ENCODE data around the gene TRAM2.

Gene TRAM2

GRCh38 chr6:52507557-52508260 lies 69.2 kb downstream of the TRAM2 start:
- DNase-seq (ENCODE audit: low spot score), result no peak

DNA sequence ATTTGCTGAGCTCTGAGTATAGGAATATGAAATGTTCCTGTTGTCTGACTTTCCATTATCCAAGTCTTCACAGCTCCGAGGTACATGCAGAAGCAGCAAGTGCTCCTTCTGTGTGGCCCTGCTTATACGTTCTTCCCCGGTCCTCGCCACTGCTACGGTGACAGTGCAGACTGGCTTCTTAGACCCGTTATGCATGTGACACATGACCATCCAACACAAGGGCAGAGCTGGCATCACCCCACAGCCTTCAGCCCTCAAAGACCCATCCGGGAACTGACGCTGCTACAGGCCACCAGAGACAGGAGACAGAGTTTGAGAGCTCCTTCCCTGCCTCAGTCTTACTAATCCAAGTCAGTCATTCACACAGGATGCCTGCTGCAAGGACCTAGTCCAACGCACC lies 70.4 kb downstream of the TRAM2 start:
- DNase-seq (ENCODE audit: low spot score), result no peak

DNA sequence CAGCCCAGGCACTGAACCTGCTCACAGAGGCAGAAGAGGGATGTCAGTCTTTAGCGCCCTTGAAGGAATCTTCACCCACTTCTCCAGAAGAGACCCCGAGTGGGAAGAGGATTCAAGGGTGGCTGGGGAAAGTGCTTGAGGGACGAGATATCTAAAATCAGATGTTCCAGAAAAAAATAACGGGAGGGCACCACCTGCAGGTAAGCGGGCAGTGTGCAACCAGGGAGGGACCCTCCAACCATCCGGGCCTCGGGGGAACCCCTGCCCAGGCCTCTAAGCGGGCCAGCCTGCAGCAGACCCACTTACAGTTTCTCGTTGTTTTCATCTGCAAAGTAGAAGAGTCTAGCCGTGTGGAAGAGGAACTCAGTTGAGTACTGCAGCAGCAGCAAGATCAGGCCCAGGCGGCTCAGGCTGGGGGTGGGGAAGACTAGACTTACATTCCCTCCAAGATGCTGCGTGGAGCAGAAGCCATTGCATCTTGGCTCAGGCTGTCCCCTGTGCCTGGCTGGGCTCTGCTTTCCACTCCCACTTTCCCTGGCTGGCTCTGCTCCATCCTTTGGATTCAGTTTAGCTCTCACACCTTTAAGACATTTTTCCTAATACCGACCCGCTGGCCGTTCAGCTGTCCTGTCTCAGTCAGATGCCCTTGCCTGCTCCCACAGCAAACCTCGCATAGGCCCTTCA lies 71.0 kb downstream of the TRAM2 start:
- DNase-seq (ENCODE audit: low spot score), result peak; percentile 59

DNA sequence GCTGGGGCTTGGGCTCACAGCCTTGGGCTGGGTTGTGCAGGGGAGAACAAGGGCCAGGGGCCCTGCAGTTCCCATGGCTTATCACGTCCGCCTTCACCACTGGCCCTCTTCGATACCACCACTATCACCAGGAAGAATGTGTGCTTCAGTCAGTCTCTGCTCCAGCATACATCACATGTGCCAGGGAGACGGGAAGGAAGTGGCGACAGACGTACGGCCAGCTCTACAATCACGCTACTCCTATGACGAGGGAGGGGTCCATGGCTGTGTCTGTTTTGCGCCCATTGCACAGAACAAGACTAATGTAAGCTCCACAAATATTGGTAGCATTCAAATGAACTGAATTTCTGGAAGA lies 72.1 kb downstream of the TRAM2 start:
- no peak for DNase-seq (ENCODE audit: low spot score)

DNA sequence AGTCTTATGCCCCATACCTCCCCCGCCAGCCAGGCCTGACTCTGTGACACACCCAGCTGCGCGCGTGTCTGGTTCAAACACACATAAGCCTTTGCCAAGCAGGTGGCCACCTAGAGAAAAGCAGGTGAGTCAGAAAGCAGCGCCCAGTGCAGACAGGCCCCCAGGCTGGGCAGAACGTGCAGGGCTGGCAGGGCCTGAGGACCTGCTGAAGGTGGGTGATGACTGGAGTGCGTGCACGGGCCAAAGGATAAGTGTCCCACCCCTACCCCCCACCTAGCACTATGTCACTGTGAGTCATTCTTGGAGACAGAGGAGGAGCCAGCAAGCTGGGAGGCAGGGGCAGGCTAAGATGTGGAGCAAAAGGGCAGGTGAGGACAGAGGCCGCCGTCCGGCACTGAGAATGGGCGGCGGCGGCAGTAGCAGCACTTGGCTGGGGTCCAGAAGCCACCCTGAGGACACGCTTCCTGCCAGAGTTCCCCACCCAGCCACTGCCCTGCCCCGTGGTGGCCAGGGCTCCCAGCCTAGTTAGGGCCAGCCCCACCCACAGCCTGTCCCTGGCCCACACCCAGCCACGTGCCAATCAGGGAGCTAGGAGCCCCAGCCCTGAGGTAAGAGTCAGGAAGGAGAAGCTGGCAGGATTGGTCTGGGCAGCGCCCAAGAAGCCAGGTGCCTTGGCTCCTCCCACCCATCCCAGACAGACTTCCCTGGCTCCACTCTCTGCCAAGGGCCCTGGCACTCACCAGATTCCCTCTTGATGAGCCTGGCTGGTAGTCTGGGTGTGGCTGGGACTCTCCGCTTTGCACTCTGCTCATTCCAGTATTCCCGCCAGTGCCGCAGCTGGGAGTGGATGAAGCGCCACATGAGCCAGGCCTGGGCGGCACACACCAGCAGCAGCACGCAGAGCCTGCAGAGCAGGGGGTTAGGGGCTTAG lies 72.7 kb downstream of the TRAM2 start:
- DNase-seq (ENCODE audit: low spot score), result peak; percentile 47

- peak; percentile 68 for DNase-seq (ENCODE audit: low spot score)
These were observed 73.5 kb downstream of the TRAM2 start for GRCh38 chr6:52503323-52503747.

GRCh38 chr6:52502306-52503029 lies 74.4 kb downstream of the TRAM2 start:
- DNase-seq (ENCODE audit: low spot score), result no peak

DNA sequence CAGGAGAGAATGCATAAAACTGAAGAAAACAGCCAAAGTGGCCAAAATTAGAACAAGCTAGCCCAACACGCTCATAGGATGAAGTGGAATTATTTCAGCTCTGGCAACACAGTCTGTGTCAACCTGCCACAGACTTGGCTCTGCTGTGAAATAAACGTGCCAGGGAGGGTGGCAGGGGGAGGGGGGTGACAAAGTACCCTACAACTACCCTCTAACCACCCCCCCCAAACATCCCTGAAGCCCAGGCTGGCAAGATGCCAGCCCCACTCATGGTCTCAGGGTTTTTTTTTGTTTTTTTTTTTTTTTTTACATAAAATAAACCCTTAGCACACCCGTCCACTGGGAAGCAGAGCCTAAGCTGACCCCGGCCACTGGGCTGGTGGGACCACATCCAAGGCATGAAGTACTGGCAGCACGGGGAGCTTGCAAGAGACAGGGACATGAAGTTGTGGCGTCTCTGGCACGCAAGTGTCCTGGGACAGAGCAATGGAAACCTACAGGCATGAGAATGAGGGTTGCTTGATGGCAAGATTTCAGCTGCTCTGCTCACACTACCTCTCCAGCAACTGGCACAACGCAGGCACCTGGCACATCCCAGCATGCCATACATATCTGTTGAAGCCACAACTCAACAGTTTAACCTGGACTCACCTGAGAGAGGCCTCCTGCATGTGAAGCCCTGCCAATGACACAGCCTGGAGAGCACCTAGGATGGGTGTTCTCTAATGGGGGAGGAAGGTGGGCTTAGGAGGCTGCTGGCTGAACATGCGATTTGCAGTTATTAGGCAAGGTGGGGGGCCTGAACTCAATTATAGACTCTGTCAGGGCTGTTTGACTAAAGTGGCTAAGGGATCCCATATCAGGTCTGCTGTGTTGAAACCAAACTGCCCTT lies 76.4 kb downstream of the TRAM2 start:
- DNase-seq (ENCODE audit: low spot score), result no peak

GRCh38 chr6:52499681-52500236 lies 77.1 kb downstream of the TRAM2 start:
- no peak for DNase-seq (ENCODE audit: low spot score)

DNA sequence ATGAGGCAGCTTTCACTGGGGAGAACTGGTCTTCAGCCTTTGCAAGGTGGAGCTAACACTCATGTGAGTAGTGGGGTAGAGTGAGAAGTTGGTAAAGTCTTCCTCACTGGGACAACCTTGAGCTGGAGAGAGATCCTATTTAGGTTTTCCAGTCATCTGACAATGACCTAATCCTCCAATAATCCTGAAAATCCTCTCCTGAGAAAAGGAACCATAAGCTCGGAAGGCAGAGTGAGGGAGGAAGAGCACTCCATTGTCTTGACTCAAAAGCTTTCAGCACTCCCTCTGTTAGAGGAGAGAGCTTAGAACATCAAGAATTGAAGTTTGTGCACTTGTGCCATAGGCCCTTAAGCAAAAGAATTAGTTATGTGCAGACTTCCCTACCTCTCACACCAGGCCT lies 77.8 kb downstream of the TRAM2 start:
- peak; percentile 49 for DNase-seq (ENCODE audit: low spot score)

- no peak for DNase-seq (ENCODE audit: low spot score)
These were observed 78.3 kb downstream of the TRAM2 start for GRCh38 chr6:52498538-52499017.

- no peak for DNase-seq (ENCODE audit: low spot score)
These were observed 79.0 kb downstream of the TRAM2 start for GRCh38 chr6:52497652-52498408.

- DNase-seq (ENCODE audit: low spot score), result no peak
These were observed 80.2 kb downstream of the TRAM2 start for GRCh38 chr6:52496631-52497030.

DNA sequence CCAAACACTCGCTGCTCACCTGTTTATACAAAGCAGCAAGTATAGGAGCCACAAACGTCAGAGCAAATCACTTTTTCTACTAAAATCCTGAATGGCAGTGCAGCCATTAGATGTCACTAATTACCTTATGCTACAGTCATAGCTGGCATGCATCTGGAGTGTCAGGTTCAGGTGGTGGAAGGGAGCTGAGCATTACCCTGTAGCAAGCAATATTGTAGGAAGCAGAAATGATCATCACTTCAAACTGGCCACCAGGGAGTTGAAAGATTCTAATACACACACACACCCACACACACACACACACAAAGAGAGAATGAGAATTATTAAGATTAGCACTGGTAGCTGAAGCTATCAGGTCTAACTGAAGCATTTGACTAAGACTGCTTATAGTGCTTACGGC lies 80.9 kb downstream of the TRAM2 start:
- no peak for DNase-seq (ENCODE audit: low spot score)

DNA sequence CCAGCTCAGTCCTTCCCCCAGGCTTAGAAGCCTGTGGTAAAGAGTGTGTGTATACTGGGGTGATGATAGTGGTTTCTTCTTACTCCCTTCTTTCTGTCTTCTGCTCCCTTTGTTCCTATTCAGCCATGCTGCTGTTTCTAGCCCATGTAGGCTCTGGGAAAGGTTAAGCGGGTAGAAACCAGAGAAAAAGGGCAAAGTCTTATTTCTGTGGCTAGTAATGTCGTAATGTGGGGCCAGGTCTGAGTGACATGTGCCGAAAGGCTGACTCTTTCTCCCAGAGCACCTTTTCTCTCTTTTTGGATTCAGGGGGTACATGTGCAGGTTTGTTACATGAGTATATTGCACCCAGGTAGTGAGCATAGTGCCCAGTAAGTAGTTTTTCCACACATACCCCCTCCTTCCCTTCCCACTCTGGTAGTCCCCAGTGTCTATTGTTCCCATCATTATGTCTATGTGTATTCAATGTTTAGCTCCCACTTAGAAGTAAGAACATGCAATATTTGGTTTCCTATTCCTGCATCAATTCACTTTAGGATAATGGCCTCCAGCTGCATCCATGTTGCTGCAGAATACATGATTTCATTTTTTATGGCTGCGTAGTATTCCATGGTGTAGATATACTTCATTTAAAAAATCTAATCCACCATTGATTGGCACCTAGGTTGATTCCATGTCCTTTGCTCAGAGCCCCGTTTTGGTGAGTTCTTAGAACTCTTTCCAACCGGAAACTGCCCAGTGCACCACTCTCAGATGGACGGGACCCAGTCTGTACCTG lies 82.4 kb downstream of the TRAM2 start:
- DNase-seq (ENCODE audit: low spot score), result no peak

GRCh38 chr6:52493669-52494068 lies 83.2 kb downstream of the TRAM2 start:
- no peak for DNase-seq (ENCODE audit: low spot score)

GRCh38 chr6:52491203-52492069 lies 85.4 kb downstream of the TRAM2 start:
- no peak for DNase-seq (ENCODE audit: low spot score)

- no peak for DNase-seq (ENCODE audit: low spot score)
These were observed 87.0 kb downstream of the TRAM2 start for GRCh38 chr6:52489881-52490280.
